Mesodermal cell (in vitro differentiated cells): Measurements from ENCODE around the gene SGIP1.

Source experiments
- H3K27ac ChIP-seq: 2 replicates; pipeline ENCODE4 v1.7.0; 2013; ENCODE audit warnings: mild to moderate bottlenecking, low read depth, low read length, moderate library complexity; ENCODE audit not compliant: severe bottlenecking
- H3K36me3 ChIP-seq: 2 replicates; pipeline ENCODE4 v1.7.1; 2013; ENCODE audit warnings: mild to moderate bottlenecking, low read length, moderate library complexity; ENCODE audit not compliant: control insufficient read depth, insufficient read depth
- H3K4me1 ChIP-seq: one replicate; pipeline ENCODE4 v1.7.1; 2013; ENCODE audit warnings: mild to moderate bottlenecking, low read length; ENCODE audit not compliant: insufficient read depth, control insufficient read depth, poor library complexity, severe bottlenecking
- H3K4me3 ChIP-seq: 2 replicates; pipeline ENCODE4 v1.7.0; 2013; ENCODE audit warnings: low read length, control low read depth, mild to moderate bottlenecking; ENCODE audit not compliant: insufficient read depth, poor library complexity, severe bottlenecking; ENCODE audit errors: extremely low read depth
- H3K9me3 ChIP-seq: 2 replicates; pipeline ENCODE4 v1.7.1; 2013; ENCODE audit warnings: mild to moderate bottlenecking, low read length, moderate library complexity; ENCODE audit not compliant: control insufficient read depth
- WGBS, 2 experiments: methylation state at CpG; one replicate each; pipeline ENCODE4 v1.1.5; 2013; ENCODE audit warnings: missing lambda C conversion rate in 2 of 2; ENCODE audit not compliant: insufficient coverage in 2 of 2; 5-methylcytosine and 5-hydroxymethylcytosine counted together

The SGIP1 gene

GRCh38 chr1:66535853-66536252 is 1.9 kb downstream of the SGIP1 start:
- Histone ChIP-seq H3K27ac (no peak overlapping the region), H3K36me3 (no peaks in the 10 kb centered on the region), H3K4me3 (peak overlapping the region; percentile 40), H3K4me1 (peaks cover 33% of the 10 kb centered on the region), H3K9me3 (no peaks in the 10 kb centered on the region)
- WGBS, 2 experiments, result 57% methylated on average over 1 of the region's 1 CpG; no CpG with 5 or more reads in 1 of the 2 experiments

GRCh38 chr1:66537718-66538117 is 3.8 kb downstream of the SGIP1 start:
- Histone ChIP-seq H3K4me1 (peaks cover 41% of the 10 kb centered on the region), H3K4me3 (no peak overlapping the region), H3K36me3 (no peaks in the 10 kb centered on the region), H3K27ac (no peak overlapping the region), H3K9me3 (no peaks in the 10 kb centered on the region)
- no CpG with 5 or more reads among the region's 1 CpG for WGBS, 2 experiments

- H3K4me1 ChIP-seq, result peaks cover 41% of the 10 kb centered on the region
- H3K36me3 ChIP-seq, result no peaks in the 10 kb centered on the region
- no peaks in the 10 kb centered on the region for H3K9me3 ChIP-seq
- 100% methylated on average over 1 of the region's 1 CpG; no CpG with 5 or more reads in 1 of the 2 experiments for WGBS, 2 experiments
- peak overlapping the region; percentile 38 for H3K27ac ChIP-seq
- no peak overlapping the region for H3K4me3 ChIP-seq
Observed at GRCh38 chr1:66539491-66539890, 5.5 kb downstream of the SGIP1 start.

- peaks cover 44% of the 10 kb centered on the region for H3K4me1 ChIP-seq
- H3K9me3 ChIP-seq, result no peaks in the 10 kb centered on the region
- no peak overlapping the region for H3K4me3 ChIP-seq
- no peaks in the 10 kb centered on the region for H3K36me3 ChIP-seq
- peak overlapping the region; percentile 96 for H3K27ac ChIP-seq
- 66 to 79% methylated on average over 3 of the region's 3 CpGs for WGBS, 2 experiments
Observed at GRCh38 chr1:66540434-66541032, 6.6 kb downstream of the SGIP1 start.

- Histone ChIP-seq H3K4me1 (peaks cover 44% of the 10 kb centered on the region), H3K36me3 (no peaks in the 10 kb centered on the region), H3K9me3 (no peaks in the 10 kb centered on the region), H3K27ac (peak overlapping the region; percentile 91), H3K4me3 (no peak overlapping the region)
- WGBS, 2 experiments, result 91 to 98% methylated on average over 6 to 7 of the region's 8 CpGs
Observed at GRCh38 chr1:66542314-66542713, 8.4 kb downstream of the SGIP1 start.

- Histone ChIP-seq H3K27ac (peak overlapping the region; percentile 91), H3K4me1 (peaks cover 44% of the 10 kb centered on the region), H3K36me3 (no peaks in the 10 kb centered on the region), H3K4me3 (no peak overlapping the region), H3K9me3 (no peaks in the 10 kb centered on the region)
- WGBS, 2 experiments, result 74 to 94% methylated on average over 6 of the region's 8 CpGs
Observed at GRCh38 chr1:66542811-66543767, 9.1 kb downstream of the SGIP1 start.

- Histone ChIP-seq H3K9me3 (no peaks in the 10 kb centered on the region), H3K36me3 (no peaks in the 10 kb centered on the region), H3K4me3 (no peak overlapping the region), H3K4me1 (peaks cover 20% of the 10 kb centered on the region), H3K27ac (no peak overlapping the region)
- 80 to 100% methylated on average over 1 of the region's 4 CpGs for WGBS, 2 experiments
Observed at GRCh38 chr1:66546047-66546810, 12.3 kb downstream of the SGIP1 start.

- peaks cover 9% of the 10 kb centered on the region for H3K36me3 ChIP-seq
- no peaks in the 10 kb centered on the region for H3K9me3 ChIP-seq
- peaks cover 3% of the 10 kb centered on the region for H3K4me1 ChIP-seq
- no peak overlapping the region for H3K27ac ChIP-seq
- no peak overlapping the region for H3K4me3 ChIP-seq
Observed at GRCh38 chr1:66549017-66549416, 15.1 kb downstream of the SGIP1 start.

- H3K4me3 ChIP-seq, result no peak overlapping the region
Observed at GRCh38 chr1:66550243-66550642, 16.3 kb downstream of the SGIP1 start.

GRCh38 chr1:66552287-66552686 is 18.3 kb downstream of the SGIP1 start:
- peaks cover 12% of the 10 kb centered on the region for H3K36me3 ChIP-seq
- WGBS, 2 experiments, result 100% methylated on average over 1 of the region's 1 CpG
- peaks cover 11% of the 10 kb centered on the region for H3K4me1 ChIP-seq
- H3K27ac ChIP-seq, result no peak overlapping the region
- no peaks in the 10 kb centered on the region for H3K9me3 ChIP-seq
- no peak overlapping the region for H3K4me3 ChIP-seq

More at GRCh38 chr1:66550243-66550642, 16.3 kb downstream of the SGIP1 start:
- H3K36me3 ChIP-seq, result peaks cover 12% of the 10 kb centered on the region
- H3K9me3 ChIP-seq, result no peaks in the 10 kb centered on the region
- H3K4me1 ChIP-seq, result peaks cover under 1% of the 10 kb centered on the region
- no peak overlapping the region for H3K27ac ChIP-seq
- WGBS, 2 experiments, result 83% methylated on average over 1 of the region's 1 CpG; no CpG with 5 or more reads in 1 of the 2 experiments
